HG03521 (cell line): ENCODE data around the gene ANKRD30A.
"Not testable (repeated sequence)": the region's sequence is repeated elsewhere in the genome, so short reads cannot be mapped to it uniquely, and the experiment has no call there.

Experiments
- ATAC-seq: cut with Tn5 transposase; IDR thresholded peaks from one replicate; pipeline ENCODE4 v1.9.1; 2021; ENCODE audit warnings: mild to moderate bottlenecking, moderate library complexity; ENCODE audit not compliant: unreplicated experiment

Gene ANKRD30A, protein sequence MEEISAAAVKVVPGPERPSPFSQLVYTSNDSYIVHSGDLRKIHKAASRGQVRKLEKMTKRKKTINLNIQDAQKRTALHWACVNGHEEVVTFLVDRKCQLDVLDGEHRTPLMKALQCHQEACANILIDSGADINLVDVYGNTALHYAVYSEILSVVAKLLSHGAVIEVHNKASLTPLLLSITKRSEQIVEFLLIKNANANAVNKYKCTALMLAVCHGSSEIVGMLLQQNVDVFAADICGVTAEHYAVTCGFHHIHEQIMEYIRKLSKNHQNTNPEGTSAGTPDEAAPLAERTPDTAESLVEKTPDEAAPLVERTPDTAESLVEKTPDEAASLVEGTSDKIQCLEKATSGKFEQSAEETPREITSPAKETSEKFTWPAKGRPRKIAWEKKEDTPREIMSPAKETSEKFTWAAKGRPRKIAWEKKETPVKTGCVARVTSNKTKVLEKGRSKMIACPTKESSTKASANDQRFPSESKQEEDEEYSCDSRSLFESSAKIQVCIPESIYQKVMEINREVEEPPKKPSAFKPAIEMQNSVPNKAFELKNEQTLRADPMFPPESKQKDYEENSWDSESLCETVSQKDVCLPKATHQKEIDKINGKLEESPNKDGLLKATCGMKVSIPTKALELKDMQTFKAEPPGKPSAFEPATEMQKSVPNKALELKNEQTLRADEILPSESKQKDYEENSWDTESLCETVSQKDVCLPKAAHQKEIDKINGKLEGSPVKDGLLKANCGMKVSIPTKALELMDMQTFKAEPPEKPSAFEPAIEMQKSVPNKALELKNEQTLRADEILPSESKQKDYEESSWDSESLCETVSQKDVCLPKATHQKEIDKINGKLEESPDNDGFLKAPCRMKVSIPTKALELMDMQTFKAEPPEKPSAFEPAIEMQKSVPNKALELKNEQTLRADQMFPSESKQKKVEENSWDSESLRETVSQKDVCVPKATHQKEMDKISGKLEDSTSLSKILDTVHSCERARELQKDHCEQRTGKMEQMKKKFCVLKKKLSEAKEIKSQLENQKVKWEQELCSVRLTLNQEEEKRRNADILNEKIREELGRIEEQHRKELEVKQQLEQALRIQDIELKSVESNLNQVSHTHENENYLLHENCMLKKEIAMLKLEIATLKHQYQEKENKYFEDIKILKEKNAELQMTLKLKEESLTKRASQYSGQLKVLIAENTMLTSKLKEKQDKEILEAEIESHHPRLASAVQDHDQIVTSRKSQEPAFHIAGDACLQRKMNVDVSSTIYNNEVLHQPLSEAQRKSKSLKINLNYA (N-terminal part only)

GRCh38 chr10:37125191-37125732 lies at the start of gene ANKRD30A:
TSS of gene ANKRD30A (plus strand) at chr10:37125598. CDS start at chr10:37125788, 190 bp downstream.
- no peak for ATAC-seq

- ATAC-seq: not testable (repeated sequence)
Observed at GRCh38 chr10:37076083-37076482, 49.3 kb upstream of the ANKRD30A start.

GRCh38 chr10:37095792-37096573 lies 29.4 kb upstream of the ANKRD30A start:
- ATAC-seq: no peak

GRCh38 chr10:37101261-37101660 lies 24.1 kb upstream of the ANKRD30A start:
- ATAC-seq: no peak

- ATAC-seq: no peak
Observed at GRCh38 chr10:37109000-37109399, 16.4 kb upstream of the ANKRD30A start.

GRCh38 chr10:37124532-37124931 lies 866 bp upstream of the ANKRD30A start:
- ATAC-seq: no peak

- no peak for ATAC-seq
Observed at GRCh38 chr10:37125921-37126320, 523 bp downstream of the ANKRD30A start.

DNA sequence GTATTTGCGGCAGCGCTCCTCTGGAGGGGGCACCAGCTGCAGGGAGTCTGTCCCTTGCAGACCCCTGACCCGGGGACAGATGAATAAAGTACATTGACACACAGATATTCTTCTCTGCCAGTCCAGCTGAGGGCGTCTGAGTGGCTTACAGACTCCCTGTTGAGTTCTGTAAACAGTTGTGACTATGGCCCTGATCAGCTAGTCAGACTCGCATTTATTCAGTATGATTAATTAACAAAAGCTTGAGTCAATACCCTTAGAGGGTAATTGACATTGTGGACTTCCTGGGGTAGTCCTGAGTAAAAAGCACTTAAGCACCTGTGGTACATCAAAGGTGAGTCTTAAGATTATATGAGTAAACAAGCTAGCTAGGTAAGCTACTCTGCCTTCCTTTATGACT lies 21.0 kb downstream of the ANKRD30A start:
- no peak for ATAC-seq

GRCh38 chr10:37162430-37162829 lies 37.0 kb downstream of the ANKRD30A start:
- ATAC-seq: not testable (repeated sequence)

DNA sequence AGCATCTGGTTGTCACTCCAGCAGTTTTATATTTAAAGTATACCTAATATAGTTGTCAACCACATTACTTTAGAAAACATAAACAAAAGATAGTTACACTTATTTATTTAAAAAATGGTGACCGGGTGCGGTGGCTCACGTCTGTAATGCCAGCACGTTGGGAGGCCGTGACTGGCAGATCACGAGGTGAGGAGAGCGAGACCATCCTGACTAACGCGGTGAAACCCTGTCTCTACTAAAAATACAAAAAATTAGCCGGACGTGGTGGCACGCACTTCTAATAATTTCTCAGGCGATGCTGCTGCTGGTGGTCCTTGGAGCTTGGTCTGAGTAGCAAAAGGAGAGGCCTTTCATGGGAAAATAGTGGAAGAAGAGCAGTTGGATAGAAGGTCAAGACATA lies 46.5 kb downstream of the ANKRD30A start:
- not testable (repeated sequence) for ATAC-seq

DNA sequence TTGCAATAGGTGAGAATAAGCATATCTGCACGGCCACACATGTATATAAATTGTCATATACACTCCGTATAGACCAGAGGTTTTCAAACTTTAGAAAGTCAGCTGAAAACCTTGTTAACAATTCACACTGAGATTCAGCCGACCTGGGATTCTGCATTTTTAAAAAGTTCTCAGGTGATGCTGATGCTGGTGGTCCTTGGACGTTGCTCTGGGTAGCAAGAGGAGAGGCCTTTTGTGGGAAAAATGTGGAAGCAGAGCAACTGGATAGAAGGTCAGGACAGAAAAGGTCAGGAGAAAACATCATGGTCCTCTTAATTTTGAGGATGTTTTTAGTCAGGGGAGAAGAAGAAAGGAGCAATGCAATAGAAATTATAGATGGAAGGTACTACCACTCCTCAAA lies 52.9 kb downstream of the ANKRD30A start:
- not testable (repeated sequence) for ATAC-seq

DNA sequence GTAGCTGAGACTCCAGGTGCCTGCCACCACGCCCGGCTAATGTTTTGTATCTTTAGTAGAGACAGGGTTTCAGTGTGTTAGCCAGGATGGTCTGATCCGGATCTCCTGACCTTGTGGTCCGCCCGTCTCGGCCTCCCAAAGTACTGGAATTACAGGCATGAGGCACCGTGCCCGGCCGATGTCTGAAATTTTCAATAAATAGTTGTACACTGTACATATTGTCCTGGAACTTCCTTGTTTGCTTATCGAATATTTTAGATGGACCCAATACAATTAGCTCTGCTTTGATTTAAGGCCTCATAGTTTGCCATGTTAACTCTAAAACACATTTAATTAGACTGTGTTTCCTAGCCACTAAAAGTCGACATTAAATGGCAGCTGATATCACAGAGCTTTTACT lies 57.3 kb downstream of the ANKRD30A start:
- ATAC-seq: not testable (repeated sequence)

DNA sequence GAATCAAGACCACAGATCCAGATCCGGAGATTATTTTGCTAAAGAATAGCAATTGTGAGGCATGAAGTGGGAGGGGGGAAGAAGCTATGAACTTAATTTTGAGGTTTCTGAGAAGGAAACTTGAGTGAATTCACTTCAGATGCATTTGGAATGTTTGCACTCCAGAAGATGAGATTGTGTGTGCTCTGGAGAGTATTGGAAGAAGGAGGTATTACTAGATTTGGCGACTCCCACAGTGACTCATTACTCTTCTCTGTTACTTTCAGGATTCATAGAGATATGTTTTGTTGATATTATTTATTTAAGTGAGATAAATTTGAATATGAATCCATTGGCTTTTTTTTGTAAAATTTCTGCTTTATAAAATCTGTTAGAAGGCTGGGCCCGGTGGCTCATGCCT lies 80.7 kb downstream of the ANKRD30A start:
- no peak for ATAC-seq

DNA sequence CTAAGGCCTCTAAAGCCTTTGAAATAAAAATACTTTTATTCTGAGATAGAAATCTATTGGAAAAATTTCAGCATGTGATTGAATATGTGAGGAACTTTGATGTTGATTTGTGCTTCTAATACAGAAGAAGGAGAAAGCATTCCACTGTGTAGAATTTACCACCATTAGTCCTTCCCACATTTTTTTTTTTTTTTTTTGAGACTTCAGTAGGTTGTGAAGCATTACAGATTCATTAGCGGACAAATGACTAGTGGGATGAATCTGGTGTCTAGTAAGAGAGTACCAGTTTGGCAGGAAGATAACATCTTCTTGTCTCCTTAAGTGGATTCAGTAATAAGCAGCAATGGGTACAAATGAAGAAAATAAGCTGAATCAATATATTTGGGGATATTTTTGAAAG lies 95.5 kb downstream of the ANKRD30A start:
- no peak for ATAC-seq

- no peak for ATAC-seq
Observed at GRCh38 chr10:37222046-37222445, 96.6 kb downstream of the ANKRD30A start.

DNA sequence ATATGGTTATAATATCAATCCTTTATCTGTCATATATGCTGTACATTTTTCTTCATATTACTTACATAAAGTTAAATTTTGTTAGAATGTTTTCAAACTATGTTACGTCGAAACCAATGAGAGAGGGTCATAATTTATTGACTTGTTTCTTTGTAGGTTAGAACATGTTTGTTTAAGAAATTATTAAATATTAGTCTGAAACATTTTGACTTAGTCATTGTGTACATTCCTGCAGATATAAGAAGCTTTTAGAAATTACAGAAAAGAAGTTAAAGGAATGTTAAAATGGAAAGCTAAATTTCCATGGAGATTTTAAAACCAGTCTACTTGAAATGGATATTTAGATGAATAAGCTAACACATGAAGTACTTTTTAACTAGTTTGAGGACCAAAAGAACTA lies 99.8 kb downstream of the ANKRD30A start:
- no peak for ATAC-seq

GRCh38 chr10:37226524-37226923 lies 101.1 kb downstream of the ANKRD30A start:
- no peak for ATAC-seq

- no peak for ATAC-seq
Observed at GRCh38 chr10:37234692-37235091, 109.3 kb downstream of the ANKRD30A start.

- ATAC-seq: no peak
Observed at GRCh38 chr10:37236093-37236492, 110.7 kb downstream of the ANKRD30A start.

- no peak for ATAC-seq
Observed at GRCh38 chr10:37240223-37240622, 114.8 kb downstream of the ANKRD30A start.
